Measurements from ENCODE around the gene IRF2BP1. TPM values are rescaled to one million over a fixed set of nuclear protein-coding genes. Genes with fewer than 3 reads are reported as not detected.

Gene IRF2BP1
- total RNA-seq, 4 donors from 2014 or later: 22.4 to 58.7 (median 44.2) TPM

- Histone ChIP-seq H3K27ac (replicated peaks in 1 of 4) (no peak overlapping the region), H3K27me3 (no peaks in the 10 kb centered on the region), H3K9me3 (no peaks in the 10 kb centered on the region), H3K36me3 (peaks cover 40 to 93% (median 80%) of the 10 kb centered on the region in 4 donors), H3K4me1 (no peaks in the 10 kb centered on the region), H3K4me3 (no peak overlapping the region)
- 92% methylated on average over 9 of the region's 16 CpGs for WGBS
- TF ChIP-seq POLR2A (IDR thresholded peaks at IDR 0.05; ENCODE audit: low read depth) (no peak), CTCF (IDR thresholded peaks at IDR 0.05) (no peak), POLR2AphosphoS5 (IDR thresholded peaks at IDR 0.05) (no peak), EP300 (IDR thresholded peaks at IDR 0.05) (no peak)
- intact Hi-C loops (cut with DNase I): no loop called here
- DNase-seq (ENCODE audit: extremely low spot score): no peak
Observed at GRCh38 chr19:45854167-45854778, 31.7 kb downstream of the IRF2BP1 start.

GRCh38 chr19:45852983-45853382, 33.0 kb downstream of the IRF2BP1 start:
- Histone ChIP-seq H3K27me3 (no peaks in the 10 kb centered on the region), H3K36me3 (peaks cover 50 to 93% (median 80%) of the 10 kb centered on the region in 4 donors), H3K4me3 (no peak overlapping the region), H3K9me3 (no peaks in the 10 kb centered on the region), H3K27ac (replicated peaks in 1 of 4) (no peak overlapping the region), H3K4me1 (no peaks in the 10 kb centered on the region)
- DNase-seq (ENCODE audit: extremely low spot score): no peak
- WGBS: 87% methylated on average over 6 of the region's 7 CpGs
- intact Hi-C loops (cut with DNase I): no loop called here
- TF ChIP-seq EP300 (IDR thresholded peaks at IDR 0.05) (no peak), POLR2AphosphoS5 (IDR thresholded peaks at IDR 0.05) (no peak), CTCF (IDR thresholded peaks at IDR 0.05) (no peak), POLR2A (IDR thresholded peaks at IDR 0.05; ENCODE audit: low read depth) (no peak)

- Histone ChIP-seq H3K36me3 (peaks cover 57 to 97% (median 86%) of the 10 kb centered on the region in 4 donors), H3K27ac (replicated peaks in 1 of 4) (no peak overlapping the region), H3K4me1 (no peaks in the 10 kb centered on the region), H3K27me3 (no peaks in the 10 kb centered on the region), H3K4me3 (no peak overlapping the region), H3K9me3 (no peaks in the 10 kb centered on the region)
- no peak for TF ChIP-seq CTCF (IDR thresholded peaks at IDR 0.05)
- intact Hi-C loops (cut with DNase I): no loop called here
- DNase-seq (ENCODE audit: extremely low spot score): no peak
- 93% methylated on average over 9 of the region's 10 CpGs for WGBS
Observed at GRCh38 chr19:45852145-45852750, 33.7 kb downstream of the IRF2BP1 start.

GRCh38 chr19:45848922-45849321, 37.0 kb downstream of the IRF2BP1 start:
- no peaks in the 10 kb centered on the region for H3K27me3 ChIP-seq
- no peak overlapping the region for H3K4me3 ChIP-seq
- TF ChIP-seq EP300 (IDR thresholded peaks at IDR 0.05) (no peak), POLR2A (IDR thresholded peaks at IDR 0.05; ENCODE audit: low read depth) (no peak), POLR2AphosphoS5 (IDR thresholded peaks at IDR 0.05) (no peak), CTCF (IDR thresholded peaks at IDR 0.05) (peak in 1 of 3 experiments; percentile 8)
- WGBS: 85% methylated on average over 4 of the region's 4 CpGs
- H3K9me3 ChIP-seq: no peaks in the 10 kb centered on the region
- intact Hi-C loops (cut with DNase I): no loop called here
- DNase-seq (ENCODE audit: extremely low spot score): no peak
- no peaks in the 10 kb centered on the region for H3K4me1 ChIP-seq
- no peak overlapping the region for H3K27ac ChIP-seq (replicated peaks in 1 of 4)
- H3K36me3 ChIP-seq: peaks cover 74 to 100% (median 97%) of the 10 kb centered on the region in 4 donors

All from esophagus muscularis mucosa (tissue), 4 donors.